Measurements from ENCODE around the gene DIAPH3.

The DIAPH3 gene

DNA sequence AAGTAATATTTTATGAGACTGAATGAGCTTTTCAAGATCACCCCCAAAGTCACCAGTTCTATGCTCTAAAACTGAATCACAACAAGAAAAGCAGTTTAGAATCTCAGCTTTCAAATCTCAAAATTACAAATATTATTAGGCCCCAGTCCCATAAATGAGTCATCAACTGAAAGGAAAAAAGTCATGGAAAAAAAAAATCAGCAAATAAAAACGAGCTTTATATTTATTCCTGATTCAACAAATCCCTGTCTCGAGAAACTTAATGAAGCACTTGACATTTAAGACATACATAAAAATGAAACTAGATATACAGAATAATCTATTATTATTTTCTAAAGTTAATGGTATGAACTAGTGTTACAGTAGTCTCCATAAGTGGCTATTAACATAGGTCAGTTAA is 203.0 kb downstream of the DIAPH3 start:
- H3K4me3 ChIP-seq (ENCODE audit: low read depth, low read length): no peak overlapping the region
- DNase-seq (ENCODE audit: low read depth): no peak
- TF ChIP-seq, protein P1, sequence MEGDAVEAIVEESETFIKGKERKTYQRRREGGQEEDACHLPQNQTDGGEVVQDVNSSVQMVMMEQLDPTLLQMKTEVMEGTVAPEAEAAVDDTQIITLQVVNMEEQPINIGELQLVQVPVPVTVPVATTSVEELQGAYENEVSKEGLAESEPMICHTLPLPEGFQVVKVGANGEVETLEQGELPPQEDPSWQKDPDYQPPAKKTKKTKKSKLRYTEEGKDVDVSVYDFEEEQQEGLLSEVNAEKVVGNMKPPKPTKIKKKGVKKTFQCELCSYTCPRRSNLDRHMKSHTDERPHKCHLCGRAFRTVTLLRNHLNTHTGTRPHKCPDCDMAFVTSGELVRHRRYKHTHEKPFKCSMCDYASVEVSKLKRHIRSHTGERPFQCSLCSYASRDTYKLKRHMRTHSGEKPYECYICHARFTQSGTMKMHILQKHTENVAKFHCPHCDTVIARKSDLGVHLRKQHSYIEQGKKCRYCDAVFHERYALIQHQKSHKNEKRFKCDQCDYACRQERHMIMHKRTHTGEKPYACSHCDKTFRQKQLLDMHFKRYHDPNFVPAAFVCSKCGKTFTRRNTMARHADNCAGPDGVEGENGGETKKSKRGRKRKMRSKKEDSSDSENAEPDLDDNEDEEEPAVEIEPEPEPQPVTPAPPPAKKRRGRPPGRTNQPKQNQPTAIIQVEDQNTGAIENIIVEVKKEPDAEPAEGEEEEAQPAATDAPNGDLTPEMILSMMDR (IDR thresholded peaks at IDR 0.05; ENCODE audit: insufficient read depth, low read depth, low read length, missing control alignments): no peak

DNA sequence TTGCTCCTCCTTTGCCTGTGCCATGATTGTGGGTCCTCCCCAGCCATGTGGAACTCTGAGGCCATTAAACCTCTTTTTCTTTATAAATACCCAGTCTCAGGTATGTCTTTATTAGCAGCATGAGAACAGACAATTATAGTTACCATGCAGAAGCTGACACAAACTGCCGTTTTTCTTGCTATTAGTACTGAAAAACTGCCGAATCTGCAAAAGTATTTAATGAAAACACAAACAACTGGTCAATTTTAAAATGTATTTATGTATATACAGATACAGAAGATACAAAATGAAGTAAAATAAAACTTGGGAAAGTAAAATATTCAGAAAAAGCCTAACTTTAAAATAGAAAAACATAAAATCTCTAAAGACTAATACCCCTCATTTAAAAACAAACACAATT is 206.3 kb downstream of the DIAPH3 start:
- no peak overlapping the region for H3K4me3 ChIP-seq (ENCODE audit: low read depth, low read length)
- TF ChIP-seq, protein P1 (IDR thresholded peaks at IDR 0.05; ENCODE audit: insufficient read depth, low read depth, low read length, missing control alignments): no peak
- no peak for DNase-seq (ENCODE audit: low read depth)

DNA sequence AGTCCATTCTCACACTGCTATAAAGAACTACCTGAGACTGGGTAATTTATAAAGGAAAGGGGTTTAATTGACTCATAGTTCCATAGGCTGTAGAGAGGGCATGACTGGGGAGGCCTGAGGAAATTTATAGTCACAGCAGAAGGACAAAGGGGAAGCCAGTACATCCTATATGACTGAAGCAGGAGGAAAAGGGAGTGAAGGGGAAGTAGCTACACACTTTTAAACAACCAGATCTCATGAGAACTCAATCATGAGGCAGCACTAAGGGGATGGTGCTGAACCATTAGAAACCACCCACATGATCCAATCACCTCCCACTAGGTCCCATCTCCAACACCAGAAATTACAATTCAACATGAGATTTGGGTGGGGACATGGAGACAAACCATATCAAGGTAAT is 209.1 kb downstream of the DIAPH3 start:
- TF ChIP-seq, protein P1 (IDR thresholded peaks at IDR 0.05; ENCODE audit: insufficient read depth, low read depth, low read length, missing control alignments): no peak
- no peak for DNase-seq (ENCODE audit: low read depth)
- H3K4me3 ChIP-seq (ENCODE audit: low read depth, low read length): no peak overlapping the region

DNA sequence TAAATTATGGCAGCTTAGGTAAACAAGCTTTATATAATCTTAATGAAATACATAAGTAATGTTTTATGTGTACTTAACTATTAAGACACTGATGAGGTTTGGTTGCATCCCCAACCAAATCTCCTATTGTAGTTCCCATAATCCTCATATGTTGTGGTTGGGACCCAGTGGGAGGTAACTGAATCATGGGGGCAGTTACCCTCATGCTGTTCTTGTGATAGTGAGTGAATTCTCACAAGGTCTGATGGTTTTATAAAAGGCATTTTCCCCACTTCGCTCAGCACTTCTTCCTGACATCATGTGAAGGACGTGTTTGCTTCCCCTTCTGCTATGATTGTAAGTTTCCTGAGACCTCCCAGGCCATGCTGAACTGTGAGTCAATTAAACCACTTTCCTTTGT is 212.7 kb downstream of the DIAPH3 start:
- TF ChIP-seq, protein P1 (IDR thresholded peaks at IDR 0.05; ENCODE audit: insufficient read depth, low read depth, low read length, missing control alignments): no peak
- H3K4me3 ChIP-seq (ENCODE audit: low read depth, low read length): no peak overlapping the region
- DNase-seq (ENCODE audit: low read depth): no peak

DNA sequence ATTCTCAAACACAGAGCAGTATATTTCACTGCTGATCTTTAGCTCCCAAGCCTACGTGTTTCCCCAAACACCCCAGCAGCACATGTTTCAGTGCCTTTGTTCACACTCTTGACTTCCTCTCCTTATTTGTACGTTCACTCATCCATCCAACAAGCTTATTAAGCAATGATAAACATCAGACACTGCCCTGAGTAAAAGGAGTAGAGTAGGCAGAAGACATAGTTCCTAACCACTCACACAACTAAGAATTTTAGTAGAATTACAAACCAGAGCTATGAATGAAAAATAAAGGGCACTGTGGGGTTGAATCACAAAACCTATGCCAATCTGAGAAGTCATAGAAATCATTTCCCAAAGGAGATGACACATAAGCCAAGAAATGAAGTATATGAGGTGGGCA is 213.5 kb downstream of the DIAPH3 start:
- no peak overlapping the region for H3K4me3 ChIP-seq (ENCODE audit: low read depth, low read length)
- TF ChIP-seq, protein P1 (IDR thresholded peaks at IDR 0.05; ENCODE audit: insufficient read depth, low read depth, low read length, missing control alignments): no peak
- no peak for DNase-seq (ENCODE audit: low read depth)

DNA sequence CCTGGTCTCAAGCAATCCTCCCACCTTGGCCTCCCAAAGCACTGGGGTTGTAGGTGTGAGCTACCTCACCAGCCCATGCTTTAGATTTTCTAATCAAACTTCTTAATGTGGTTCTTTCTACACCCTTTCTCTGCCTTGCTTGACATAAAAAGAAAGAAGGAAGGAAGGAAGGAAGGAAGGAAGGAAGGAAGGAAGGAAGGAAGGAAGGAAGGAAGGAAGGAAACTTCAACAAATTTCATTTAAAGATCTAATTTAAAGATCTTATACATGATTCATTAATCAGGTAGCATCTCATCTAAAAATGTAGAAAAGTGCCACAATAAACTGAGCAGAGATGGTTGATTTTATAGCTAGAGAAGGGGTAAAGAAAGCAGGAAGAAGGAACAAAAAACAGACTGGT is 215.0 kb downstream of the DIAPH3 start:
- TF ChIP-seq, protein P1 (IDR thresholded peaks at IDR 0.05; ENCODE audit: insufficient read depth, low read depth, low read length, missing control alignments): no peak
- no peak overlapping the region for H3K4me3 ChIP-seq (ENCODE audit: low read depth, low read length)
- DNase-seq (ENCODE audit: low read depth): no peak

DNA sequence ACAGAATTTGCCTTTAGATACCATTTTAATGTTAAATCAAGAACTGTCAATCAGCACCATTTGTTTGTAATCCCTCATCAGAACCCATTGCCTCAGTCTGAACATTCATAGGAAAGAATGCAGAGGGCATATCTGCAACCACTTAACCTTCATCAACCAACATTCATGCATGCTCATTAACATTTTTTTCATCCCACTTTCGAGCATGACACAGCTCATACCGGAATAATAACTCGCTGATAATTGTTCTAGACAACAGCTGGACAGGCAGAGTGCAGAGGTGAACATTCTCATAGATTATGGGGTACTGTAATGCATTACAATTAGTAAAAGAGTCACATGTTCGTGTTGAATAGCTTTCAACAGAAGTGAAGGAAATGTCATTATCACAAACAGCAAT is 216.8 kb downstream of the DIAPH3 start:
- H3K4me3 ChIP-seq (ENCODE audit: low read depth, low read length): no peak overlapping the region
- no peak for DNase-seq (ENCODE audit: low read depth)
- TF ChIP-seq, protein P1 (IDR thresholded peaks at IDR 0.05; ENCODE audit: insufficient read depth, low read depth, low read length, missing control alignments): no peak
